HG02798 (cell line): ENCODE results near the gene RIC8B.

Source experiments
- ATAC-seq: cut with Tn5 transposase; IDR thresholded peaks from one replicate; pipeline ENCODE4 v1.9.1; 2021; ENCODE audit warnings: mild to moderate bottlenecking; ENCODE audit not compliant: unreplicated experiment, poor library complexity

RIC8B gene

GRCh38 chr12:106757623-106758348, 16.7 kb upstream of the RIC8B start:
- no peak for ATAC-seq

- ATAC-seq = no peak
Measured at GRCh38 chr12:106758349-106759110, 16.0 kb upstream of the RIC8B start.

GRCh38 chr12:106759526-106760183, 14.8 kb upstream of the RIC8B start:
- ATAC-seq = no peak

GRCh38 chr12:106760184-106760531, 14.3 kb upstream of the RIC8B start:
- ATAC-seq = peak; percentile 98

- no peak for ATAC-seq
Measured at GRCh38 chr12:106764220-106764619, 10.3 kb upstream of the RIC8B start.

- ATAC-seq = no peak
Measured at GRCh38 chr12:106764738-106765137, 9.7 kb upstream of the RIC8B start.

- no peak for ATAC-seq
Measured at GRCh38 chr12:106766393-106766826, 8.1 kb upstream of the RIC8B start.

- no peak for ATAC-seq
Measured at GRCh38 chr12:106767206-106767605, 7.3 kb upstream of the RIC8B start.

- ATAC-seq = no peak
Measured at GRCh38 chr12:106767954-106768822, 6.3 kb upstream of the RIC8B start.

- no peak for ATAC-seq
Measured at GRCh38 chr12:106769078-106769477, 5.4 kb upstream of the RIC8B start.

- no peak for ATAC-seq
Measured at GRCh38 chr12:106769546-106769945, 4.9 kb upstream of the RIC8B start.

GRCh38 chr12:106771425-106771824, 3.1 kb upstream of the RIC8B start:
- ATAC-seq = no peak

GRCh38 chr12:106773286-106774004, 1.0 kb upstream of the RIC8B start:
- ATAC-seq = no peak

GRCh38 chr12:106774808-106775524, 484 bp downstream of the RIC8B start:
- ATAC-seq = no peak

GRCh38 chr12:106776897-106777296, 2.4 kb downstream of the RIC8B start:
- no peak for ATAC-seq

- no peak for ATAC-seq
Measured at GRCh38 chr12:106780010-106780631, 5.6 kb downstream of the RIC8B start.

GRCh38 chr12:106782619-106783018, 8.1 kb downstream of the RIC8B start:
- ATAC-seq = no peak

GRCh38 chr12:106783515-106783914, 9.0 kb downstream of the RIC8B start:
- no peak for ATAC-seq

GRCh38 chr12:106790020-106790419, 15.5 kb downstream of the RIC8B start:
- ATAC-seq = no peak
